Kidney glomerular epithelial cell (primary cell): ENCODE data around the gene PARP12.

Source experiments
- DNase-seq: peaks from one replicate; lab custom pipeline; 2025; lab: John Stamatoyannopoulos, UW

PARP12 gene

GRCh38 chr7:140035400-140036223 lies 27.1 kb downstream of the PARP12 start:
- no peak for DNase-seq

GRCh38 chr7:140034421-140034820 lies 28.3 kb downstream of the PARP12 start:
- DNase-seq: no peak

- no peak for DNase-seq
These were observed 28.9 kb downstream of the PARP12 start for GRCh38 chr7:140033779-140034363.

- DNase-seq: no peak
These were observed 29.7 kb downstream of the PARP12 start for GRCh38 chr7:140033036-140033435.

DNA sequence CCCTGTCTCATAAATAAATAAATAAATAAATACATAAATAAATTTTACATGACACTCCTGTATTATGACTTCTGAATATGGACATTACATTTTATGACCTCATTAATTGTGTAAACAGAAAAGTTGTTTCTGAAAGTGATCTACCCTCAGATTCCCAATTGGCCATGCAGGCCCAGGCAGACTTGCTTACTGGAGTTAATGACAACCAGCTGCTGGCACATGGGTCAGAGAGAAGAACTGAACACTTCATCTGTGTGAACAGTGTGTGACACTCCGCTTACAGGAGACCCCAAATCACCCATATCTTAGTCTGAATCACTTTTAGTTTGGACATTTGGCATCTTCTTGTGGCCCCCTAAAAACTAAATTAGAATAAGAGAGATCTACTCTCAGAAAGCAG lies 31.4 kb downstream of the PARP12 start:
- DNase-seq: no peak

GRCh38 chr7:140029072-140029471 lies 33.7 kb downstream of the PARP12 start:
- no peak for DNase-seq

DNA sequence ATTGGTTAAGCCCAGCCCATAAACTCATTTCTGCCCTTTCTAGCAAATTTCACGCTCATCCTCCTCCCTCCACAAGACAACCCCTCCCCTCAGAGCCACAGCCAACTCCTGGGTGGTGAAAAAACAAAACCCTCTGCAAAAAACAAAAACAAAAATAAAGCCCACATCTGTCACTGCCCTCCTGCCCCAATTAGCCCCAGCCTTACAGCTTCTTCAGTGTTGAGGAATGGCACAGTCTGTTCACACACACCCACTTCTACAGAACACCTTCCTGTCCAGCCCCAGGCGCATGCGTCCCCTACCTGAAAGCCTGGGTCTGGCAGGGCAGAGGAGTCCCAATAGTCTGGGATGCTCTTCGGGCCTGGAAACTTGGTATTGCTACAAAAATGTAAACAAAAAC lies 34.4 kb downstream of the PARP12 start:
- DNase-seq: no peak

GRCh38 chr7:140027858-140028257 lies 34.9 kb downstream of the PARP12 start:
- DNase-seq: no peak

DNA sequence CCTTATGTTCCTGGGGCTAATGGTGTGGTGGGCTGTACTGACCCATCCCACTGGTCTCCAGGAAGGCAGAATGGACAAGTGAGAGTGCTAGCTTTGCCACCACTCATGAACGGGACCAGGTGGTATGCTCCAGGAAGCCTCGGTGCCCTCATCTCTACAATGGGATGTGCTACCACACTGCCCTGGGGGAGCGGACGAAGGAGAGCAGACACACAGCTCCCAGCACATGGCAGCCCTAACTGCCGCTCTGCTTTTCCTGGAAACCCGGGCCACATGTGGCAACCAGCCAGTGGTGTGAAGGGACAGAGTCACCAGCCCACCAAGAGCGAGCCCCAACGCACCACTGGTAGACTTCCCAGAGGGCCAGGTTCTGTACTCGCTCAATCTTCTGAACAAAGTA lies 35.8 kb downstream of the PARP12 start:
- DNase-seq: no peak

GRCh38 chr7:140025814-140026433 lies 36.8 kb downstream of the PARP12 start:
- DNase-seq: no peak

DNA sequence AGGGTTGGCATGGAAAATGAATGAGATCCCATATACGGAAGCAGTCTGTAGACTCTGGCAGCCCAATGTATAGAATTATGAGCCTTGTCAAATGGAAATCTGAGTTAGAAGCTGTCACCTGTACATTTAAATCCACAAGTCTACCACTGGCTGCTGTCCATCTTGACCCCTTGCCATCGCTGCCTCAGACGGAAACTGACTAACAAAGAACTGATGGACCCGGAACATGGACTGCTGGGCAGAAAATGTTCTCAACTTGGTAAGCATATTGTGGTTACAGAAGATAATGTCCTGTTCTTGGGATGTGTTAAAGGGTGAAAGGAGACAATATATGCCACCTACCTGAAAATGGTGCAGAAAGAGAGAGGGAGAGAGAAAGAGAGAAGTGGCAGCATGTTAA lies 37.5 kb downstream of the PARP12 start:
- DNase-seq: no peak

- no peak for DNase-seq
These were observed 38.2 kb downstream of the PARP12 start for GRCh38 chr7:140024585-140024984.

DNA sequence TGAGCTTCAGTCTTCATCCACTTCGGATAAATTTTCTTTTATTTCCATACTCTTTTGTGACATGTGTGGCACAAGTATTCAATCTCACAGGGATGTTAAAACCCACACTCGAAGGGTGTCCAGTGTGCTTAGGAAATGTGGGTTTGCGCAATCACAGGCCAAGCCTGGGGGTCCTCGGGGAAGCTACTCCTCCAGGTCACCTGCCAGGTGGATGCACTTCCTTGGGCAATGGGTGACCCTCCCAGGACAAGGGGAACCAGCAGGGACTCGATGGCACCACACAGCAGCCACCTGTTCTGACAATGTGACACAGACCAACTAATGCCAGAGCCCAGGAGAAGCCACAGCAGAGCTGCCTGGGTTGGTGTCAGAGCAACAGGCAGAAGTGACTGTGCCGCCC lies 39.0 kb downstream of the PARP12 start:
- DNase-seq: no peak

GRCh38 chr7:140022582-140023211 lies 40.1 kb downstream of the PARP12 start:
- DNase-seq: no peak

DNA sequence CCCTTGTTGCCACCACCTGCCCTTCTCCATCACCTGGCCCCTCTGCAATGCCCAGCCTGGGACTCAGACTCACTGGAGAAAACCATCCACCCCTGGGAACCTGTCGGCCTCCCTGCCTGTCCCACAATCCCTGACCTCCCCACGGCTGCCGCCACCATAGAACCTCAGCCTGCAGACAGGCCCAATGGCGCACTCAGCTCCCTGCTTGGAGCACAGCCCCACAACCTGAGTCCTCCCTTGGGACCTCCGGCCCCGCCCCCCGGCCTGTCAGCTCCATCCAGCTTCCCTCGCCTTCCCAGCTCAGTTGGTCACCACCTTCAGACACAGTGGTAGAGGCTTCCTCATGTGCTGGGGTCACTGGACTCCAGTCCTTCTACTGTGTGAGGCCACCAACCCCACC lies 41.1 kb downstream of the PARP12 start:
- DNase-seq: no peak

DNA sequence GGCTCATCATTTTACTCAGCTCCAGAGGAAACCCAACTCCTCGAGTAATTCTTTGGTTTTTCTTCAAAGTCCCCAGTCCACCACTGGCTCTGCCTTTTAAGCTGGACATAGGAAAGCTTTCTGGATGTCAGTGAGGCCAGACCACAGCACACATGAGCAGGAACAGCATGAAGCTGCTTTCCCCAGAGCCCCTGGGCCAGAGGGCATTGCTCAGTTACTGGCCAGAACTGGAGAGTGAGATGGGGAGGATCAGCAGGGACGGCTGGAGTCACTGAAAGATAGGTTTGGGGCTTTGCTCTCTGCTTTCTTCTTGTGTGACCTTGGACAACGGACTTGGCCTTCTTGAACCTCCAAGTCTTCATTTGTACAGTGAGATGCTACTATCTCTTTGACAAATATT lies 43.1 kb downstream of the PARP12 start:
- no peak for DNase-seq

DNA sequence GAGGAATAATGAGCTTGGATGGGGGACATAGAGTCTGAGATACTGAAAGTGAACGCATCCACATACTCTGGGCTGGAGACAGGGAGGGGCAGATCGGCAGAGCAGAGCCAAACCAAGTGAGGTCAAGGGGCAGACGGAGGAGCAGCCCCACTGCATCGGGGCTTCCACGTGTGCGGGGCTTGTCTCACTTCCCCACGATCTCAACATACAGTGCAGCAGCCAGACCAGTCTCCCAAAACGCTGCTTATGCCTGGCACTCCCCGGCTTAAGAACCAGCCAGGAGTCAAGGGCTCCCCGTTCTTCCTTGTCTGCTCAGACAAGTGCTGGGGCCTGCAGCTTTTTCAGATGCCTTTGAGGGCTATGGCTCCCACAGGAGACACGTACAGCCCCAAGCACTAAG lies 43.6 kb downstream of the PARP12 start:
- no peak for DNase-seq

- DNase-seq: no peak
These were observed 44.4 kb downstream of the PARP12 start for GRCh38 chr7:140018125-140019043.

- DNase-seq: no peak
These were observed 45.2 kb downstream of the PARP12 start for GRCh38 chr7:140017543-140017942.

DNA sequence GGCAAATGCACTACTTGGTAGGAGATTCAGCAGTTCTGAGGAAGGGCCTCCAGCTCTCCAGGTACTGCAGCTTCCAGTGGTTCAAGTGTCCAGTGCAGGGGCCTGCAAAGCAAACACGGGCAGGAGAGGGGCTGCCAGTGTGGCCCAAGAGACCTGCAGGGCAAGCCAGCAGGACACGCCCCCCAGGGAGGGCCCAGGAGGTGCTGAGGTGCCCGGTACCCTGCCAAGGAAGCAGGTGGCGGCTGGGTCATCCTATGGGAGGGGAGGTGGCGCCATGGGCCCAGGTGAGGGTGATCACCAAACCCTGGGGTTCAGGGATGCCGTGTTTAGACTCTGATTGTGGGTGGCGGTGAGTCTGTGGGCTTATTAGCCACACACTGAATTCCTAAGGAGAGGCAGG lies 45.7 kb downstream of the PARP12 start:
- DNase-seq: no peak

GRCh38 chr7:140016540-140016939 lies 46.2 kb downstream of the PARP12 start:
- no peak for DNase-seq

DNA sequence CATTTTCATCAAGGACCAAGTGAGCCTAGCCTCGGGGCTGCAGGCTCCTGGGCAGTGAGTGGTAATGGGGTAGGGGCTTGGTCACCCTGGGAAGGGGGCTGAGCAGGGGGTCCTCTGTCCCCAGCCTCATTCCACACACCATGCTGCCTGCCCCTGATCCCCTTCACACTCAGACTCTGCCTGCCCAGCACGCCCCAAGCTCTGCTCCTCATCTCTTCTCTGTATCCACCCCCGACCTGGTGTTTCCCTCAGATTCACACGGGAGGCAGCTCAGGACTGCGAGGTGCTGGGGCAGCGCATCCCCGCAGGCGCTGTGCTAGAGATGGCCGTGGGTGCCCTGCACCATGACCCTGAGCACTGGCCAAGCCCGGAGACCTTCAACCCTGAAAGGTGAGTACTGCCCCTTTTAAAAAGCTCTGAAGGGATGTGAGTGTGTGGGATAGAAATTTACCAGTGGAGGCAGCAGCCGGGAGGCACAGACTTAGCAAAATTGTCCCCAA lies 47.2 kb downstream of the PARP12 start:
- no peak for DNase-seq
